NCI-H1436 treated with DMSO at 0.1 percent for 48 hours (cell line): ENCODE data around the gene SLC5A2.
"Not testable (repeated sequence)": the region's sequence is repeated elsewhere in the genome, so short reads cannot be mapped to it uniquely, and the experiment has no call there.

Experiments used
- DNase-seq: peaks from one replicate; lab custom pipeline; 2025; lab: John Stamatoyannopoulos, UW

SLC5A2 gene

DNA sequence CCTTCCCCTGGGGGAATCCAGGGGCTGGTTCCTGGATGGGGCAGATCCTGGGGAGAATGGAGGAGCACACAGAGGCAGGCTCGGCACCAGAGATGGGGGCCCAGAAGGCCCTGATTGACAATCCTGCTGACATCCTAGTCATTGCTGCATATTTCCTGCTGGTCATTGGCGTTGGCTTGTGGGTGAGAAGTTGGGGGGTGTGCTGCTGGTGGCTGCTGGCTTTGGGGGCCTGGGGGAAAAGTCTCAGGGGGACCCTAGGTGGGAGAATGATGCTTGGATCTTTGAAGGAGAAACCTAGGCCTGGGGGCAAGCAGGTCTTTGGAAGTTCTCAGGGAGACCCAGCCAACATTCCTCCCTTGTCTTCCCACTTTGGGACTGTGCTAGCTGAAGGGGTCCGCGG, at the start of gene SLC5A2:
SLC5A2 (plus strand) TSS at position 43 of the 400 bp plus-strand sequence; CDS start at position 57, 14 bp downstream.
- DNase-seq: no peak

DNA sequence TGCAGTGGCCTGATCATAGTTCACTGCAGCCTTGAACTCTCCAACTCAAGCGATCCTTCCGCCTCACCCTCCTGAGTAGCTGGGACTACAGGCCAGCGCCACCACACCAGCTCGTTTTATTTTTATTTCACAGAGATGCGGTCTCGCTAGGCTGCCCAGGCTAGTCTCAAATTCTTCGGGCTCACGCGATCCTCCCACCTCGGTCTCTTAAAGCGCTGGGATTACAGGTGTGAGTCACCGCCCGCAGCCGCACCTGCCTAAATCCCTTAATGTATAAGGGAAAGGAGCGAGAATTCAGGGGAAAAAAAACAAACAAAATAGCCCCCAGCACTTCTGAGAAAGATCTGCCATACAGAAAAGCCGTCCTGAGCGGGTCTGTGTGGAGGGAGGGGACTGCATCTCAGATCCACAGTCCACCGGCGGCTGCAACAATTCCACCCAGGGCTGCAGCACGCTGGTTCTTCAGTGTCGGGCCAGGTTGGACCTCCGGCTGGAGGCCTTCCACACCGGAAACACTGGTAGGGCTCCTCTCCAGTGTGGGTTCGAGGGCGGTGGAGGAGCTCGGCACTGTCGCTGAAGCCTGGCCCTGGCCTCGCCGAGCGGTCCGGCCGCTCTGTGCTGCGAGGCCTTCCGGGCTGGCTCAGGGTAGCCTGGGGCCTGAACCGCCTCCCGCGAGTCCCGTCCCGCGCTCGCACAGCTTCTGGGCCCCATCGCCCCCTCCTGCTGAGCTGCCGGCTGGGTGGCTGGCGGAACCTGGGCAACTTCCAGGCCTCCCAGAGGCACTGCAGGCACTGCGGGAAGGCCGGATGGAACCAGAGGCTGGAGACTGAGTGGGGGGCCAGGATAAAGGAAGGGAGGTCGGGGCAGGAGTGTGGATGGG, 47.3 kb upstream of the SLC5A2 start:
- no peak for DNase-seq

DNA sequence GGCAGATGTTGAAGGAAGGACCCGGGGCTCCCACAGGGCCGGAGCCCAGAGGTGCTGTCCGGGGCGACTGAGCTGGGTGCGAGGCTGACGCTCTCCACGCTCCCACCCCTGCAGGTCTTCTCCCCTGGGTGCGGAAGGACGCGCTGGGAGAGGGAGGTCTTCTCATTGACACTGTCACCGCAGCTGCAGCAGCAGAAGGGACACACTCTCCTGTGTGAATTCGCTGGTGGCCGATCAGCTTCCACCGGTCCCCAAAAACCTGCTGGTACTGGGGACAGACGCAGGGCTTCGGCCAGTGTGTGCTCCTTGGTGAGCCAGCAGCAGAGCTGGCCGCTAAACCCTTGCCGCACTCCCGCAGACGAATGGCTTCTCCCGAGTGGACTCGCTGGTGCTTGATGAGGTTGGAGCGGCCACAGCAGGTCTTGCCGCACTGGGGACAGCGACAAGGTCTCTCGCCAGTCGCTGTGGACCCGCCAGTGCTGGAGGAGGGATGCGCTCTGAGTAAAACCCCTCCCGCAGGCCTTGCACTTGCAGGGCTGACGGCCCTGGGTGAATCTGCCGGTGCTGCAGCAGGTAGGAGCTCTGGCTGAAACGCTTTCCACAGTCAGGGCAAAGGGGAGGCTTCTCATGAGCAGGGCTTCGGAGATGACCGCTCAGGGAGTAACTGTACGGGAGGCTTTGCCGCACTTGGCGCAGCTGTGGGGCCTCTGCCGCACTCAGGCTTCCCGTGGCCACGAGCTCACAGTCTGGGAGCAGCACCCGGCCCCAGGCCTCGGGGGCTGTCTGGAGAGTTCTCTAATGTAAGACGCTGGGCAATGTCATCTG, 46.5 kb upstream of the SLC5A2 start:
- DNase-seq: no peak

DNA sequence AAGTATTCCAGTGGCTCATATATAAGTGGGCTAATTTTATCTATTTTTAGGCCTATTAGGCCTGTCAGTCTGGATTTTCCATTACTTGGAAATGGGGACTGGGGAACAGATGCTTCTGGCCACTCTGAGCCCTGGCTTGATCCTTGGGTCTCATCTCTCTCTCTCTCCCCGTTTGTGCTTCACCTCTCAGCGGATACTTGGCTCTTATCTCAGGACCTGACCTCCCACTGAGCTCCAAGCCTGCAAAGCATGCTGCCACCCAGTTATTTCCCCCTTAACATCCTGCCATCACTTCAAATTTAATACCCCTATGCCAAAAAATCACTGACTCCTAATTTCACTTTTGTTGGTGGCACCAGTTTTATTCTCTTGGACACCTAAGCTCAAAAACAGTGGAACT, 44.5 kb upstream of the SLC5A2 start:
- no peak for DNase-seq

DNA sequence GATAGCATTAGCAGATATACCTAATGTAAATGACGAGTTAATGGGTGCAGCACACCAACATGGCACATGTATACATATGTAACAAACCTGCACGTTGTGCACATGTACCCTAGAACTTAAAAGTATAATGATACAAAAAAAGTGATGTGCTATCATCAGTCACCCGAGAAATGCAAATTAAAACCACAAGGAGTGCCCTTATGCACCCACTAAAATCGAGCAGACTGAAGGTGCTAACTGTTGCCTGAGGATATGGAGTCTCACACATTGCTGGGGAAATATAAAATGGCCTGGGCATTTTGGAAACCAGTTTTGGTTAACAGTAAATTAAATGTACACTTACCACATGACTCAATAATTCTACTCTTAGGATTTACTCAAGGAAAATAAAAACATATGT, 43.9 kb upstream of the SLC5A2 start:
- not testable (repeated sequence) for DNase-seq

DNA sequence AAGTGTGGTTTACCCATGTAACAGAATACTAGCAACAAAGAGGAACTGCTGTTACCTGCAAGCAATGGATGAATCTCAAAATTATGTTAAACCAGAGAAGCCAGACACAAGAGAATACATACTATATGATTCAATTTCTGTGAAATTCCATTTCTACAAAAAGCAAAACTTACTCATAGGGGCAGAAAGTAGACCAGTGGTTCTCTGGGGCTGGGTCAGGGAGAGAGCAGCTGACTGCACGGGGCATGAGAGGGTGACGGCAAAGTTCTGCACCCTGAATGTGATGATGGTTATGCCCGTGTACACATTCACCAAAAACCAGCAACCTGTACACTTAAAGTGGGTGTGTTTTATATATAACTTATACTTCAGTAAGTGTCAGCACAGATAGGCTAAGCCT, 43.4 kb upstream of the SLC5A2 start:
- no peak for DNase-seq

DNA sequence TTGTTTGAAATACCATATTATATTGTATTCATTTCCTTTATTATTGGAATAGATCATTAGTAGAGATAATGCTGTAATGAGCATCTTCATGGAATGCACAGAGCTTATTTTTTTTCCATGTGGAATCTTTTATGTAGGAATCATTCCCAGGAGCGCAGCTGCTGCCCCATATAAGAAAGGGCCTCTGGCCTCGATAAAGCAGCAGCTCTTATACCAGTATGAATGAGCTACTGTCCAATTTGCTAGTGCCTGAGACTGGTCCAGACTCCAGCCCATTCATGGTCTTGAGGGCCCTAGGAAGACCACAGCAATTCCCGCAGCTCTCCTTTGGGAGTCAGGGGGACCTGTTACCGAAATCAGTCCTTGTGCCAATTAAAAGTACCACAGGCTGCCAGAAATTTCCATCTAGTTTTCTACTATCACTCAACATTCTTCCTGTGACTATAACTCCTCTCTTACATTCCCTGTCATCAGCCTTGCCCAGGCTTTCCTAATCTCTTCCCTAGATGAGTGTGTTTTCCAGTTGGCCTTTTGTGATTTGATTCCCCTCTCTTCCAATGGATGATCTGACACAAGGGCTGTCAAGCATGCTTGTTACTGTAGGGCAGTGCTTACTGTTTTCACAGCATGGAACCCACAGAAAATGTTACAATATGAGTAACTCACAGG, 42.3 kb upstream of the SLC5A2 start:
- DNase-seq: no peak

DNA sequence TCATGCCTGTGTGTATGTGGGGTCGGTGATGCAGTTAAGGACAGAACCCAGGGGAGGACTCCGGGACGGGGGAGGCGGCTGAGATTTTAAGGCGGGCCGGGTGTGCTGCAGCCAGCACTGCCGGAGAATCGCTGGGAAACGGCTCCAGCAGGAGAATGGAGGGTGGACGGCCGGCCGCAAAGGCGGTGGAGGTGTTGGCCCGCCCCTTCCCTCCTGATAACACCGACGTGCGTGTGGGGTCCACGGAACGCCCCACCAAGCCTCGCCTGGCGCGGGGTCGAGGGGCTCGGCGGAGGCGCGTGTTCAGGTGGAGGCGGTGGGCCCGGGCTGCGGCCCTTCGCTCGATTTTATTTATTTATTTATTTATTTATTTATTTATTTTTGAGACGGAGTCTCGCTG, 41.0 kb upstream of the SLC5A2 start:
- DNase-seq: no peak

DNA sequence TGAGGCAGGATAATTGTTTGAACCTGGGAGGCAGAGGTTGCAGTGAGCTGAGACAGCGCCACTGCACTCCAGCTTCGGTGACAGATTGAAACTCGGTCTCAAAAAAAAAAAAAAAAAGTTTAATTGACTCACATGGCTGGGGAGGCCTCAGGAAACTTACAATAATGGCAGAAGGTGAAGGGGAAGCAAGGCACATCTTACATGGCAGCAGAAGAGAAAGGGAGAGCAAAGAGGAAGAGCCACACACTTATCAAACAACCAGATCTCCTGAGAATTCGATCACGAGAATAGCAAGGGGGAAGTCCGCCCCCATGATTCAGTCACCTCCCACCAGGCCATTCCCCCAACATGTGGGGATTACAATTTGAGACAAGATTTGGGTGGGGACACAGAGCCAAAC, 37.0 kb upstream of the SLC5A2 start:
- DNase-seq: not testable (repeated sequence)

DNA sequence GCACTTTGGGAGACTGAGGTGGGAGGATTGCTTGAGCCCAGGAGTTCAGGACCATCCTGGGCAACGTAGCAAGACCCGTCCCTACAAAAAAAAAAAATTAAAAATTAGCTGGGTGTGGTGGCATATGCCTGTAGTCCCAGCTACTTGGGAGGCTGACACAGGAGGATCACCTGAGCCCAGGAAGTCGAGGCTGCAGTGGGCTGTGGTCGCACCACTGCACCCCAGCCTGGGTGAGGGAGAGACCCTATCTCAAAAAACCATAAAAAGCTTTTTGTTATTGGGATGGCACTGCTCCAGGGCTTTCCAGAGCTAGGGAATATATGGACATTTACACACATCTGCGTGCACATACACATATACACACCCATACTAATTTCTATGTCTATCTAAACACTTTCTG, 31.7 kb upstream of the SLC5A2 start:
- no peak for DNase-seq

DNA sequence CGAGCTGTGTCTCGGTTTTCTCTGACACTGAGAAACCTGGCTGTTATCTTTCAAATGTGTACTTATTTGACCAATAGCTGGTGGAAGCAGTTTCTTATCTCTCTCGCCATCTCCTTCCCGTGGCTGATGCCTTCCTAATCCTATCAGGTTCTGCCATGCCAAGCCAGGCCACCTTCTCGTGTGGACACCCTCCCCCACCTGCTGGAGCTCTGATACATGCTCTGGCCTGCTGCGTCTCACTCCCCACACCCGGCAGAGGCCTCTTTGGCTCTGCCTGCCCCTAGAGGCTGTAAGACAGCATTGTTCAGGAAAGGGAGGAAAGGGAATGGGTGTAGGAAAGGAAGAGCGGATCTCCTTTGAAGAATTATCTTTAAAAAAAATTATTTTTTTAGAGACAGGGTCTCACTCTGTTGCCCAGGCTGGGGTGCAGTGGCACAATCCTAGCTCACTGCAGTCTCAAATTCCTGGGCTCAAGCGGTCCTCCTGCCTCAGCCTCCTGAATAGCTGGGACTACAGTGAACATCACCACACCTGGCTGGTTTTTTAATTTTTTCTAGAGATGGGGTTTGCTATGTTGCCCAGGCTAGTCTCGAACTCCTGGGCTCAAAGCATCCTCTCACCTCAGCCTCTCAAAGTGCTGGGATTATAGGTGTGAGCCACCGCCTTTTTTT, 31.1 kb upstream of the SLC5A2 start:
- no peak for DNase-seq

DNA sequence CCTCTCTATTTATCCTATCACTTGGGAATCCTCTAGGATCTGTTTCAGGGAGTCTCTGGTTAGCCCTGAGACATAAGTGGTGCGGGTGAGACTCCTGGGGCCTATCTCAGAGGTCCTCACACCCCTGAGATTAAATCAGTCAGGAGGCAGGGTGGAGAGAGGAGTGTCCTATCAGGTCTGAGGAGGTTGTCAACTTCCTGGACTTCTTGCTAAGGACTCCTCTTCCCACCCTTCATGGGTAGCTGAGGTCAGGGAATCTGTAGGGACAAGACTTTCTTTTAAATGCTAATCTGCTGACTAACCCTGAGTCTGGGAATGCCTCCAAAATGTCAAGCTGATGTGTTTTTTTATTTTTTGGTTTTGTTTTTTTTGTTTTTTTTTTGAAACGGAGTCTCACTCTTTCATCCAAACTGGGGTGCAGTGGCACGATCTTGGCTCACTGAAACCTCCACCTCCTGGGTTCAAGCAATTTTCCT, 30.3 kb upstream of the SLC5A2 start:
- DNase-seq: no peak

DNA sequence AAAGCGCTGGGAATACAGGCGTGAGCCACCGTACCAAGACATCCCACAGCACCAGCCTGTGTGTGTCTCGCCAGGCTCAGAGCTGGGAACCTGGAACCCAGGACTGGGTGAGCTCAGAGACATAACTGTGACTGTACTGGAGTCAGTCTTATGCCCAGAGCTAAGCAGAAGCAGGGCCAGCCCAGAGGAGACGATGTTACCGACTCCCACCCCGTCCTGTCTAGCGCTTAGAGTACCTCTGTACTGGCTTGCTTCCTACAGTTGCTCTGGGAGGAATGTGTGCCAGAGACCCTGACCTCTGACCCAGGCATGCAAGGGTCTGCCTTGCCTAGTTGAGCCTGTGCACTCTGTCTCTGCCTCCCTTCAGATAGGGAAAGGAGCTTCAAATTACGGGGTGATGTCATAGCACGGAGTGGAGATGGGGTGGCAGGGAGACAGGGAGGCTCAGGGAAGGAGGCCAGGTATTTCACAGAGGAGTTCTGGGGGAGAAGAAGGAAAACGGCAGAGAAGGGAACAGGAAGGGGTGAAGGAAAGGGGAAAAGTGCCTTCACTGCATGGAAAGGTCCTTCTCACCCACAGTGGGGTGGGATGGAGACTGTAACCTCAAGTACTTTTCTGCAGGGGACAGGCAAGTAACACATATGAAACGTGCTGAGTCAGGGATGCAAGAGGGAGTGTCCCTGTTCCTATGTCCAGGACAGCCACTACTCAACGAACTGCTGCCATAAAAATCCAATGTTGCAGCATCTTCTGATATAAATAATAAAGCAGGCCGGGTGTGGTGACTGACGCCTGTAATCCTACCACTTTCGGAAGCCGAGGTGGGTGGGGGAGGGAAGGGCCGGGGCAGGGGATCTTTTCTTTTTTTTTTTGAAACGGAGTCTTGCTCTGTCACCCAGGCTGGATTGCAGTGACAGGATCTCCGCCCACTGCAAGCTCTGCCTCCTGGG, 29.4 kb upstream of the SLC5A2 start:
- no peak for DNase-seq

DNA sequence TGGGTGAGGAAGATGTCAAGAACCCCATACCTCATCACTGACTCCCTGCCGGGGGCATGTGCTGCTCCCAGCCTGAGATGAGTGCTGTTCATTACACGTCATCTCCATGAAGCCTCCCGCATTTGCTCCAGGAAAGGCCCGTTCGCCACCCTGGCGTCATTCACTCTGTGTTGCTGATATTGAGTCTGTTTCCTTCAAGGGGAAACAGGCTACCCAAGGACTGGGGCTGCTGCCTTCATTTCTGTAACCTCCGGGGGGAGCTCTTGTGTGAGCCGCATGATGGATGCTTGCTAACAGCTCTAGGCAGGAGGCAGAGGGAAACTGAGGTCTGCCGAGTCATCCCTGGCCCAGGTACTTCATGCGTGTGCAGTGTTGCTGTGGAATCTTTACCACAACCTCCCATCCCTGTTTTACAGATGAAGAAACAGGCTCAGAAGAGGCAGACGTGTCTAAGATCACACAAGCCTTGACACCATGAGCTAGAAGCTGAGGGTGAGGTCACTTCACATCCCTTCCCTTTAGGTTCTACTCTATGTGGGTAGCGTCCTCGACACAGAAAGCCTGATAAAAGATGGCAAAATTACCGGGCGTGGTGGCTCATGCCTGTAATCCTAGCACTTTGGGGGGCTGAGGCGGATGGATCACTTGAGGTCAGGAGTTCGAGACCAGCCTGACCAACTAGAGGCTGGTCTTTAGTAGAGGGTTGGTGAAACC, 27.2 kb upstream of the SLC5A2 start:
- no peak for DNase-seq

DNA sequence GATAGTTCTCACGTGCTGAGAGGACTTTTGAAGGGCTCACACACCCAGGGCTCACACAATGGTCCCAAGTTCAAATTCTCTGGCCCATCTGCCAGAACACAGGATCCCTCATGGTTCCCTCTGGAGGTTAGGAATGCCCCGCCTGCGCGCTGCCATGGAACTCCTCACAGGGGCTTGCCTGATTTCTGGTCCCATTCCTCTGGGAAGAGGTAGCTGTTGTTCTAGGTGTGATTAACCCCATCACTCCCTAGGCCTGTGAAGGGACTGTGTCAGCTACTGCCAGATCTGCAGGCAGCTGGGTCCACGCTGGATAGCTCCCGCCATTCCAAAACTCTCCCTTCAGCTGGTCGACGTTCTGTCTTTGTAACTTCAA, 25.9 kb upstream of the SLC5A2 start:
- no peak for DNase-seq

DNA sequence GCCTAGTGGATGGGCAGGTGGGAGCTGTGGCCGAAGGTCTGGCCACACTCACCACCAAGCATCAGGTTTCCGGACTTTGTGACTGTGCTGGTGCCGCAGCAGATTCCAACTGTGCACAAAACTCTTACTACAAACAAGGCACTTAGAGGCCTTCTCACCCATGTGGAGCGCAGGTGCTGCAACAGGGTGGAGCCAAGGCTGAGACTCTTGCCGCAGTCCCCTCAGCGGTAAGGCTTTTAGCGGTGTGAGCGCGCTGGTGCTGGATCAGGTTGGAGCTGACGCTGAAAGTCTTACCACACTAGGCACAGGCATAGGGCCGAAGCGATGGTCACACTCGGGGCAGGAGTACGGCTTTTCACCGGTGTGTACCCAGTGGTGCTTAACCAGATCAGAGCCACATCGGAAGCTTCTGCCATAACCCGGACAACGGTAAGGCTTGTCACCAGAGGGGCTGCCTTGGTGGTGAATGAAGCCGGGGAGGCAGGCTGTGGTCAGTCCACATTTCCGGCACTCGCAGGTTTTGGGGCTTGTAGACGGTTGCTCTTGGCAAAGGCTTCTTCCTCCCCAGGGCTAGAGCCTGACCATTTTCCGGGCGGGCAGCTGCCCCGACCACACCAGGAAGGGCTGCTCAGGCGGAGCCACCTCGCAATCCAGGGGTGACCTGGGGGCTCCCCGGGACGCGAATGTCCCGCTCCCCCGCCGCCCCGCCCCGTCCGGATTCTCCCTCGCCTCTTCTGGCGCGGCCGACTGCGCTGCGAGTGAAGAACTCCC, 24.7 kb upstream of the SLC5A2 start:
- DNase-seq: no peak

DNA sequence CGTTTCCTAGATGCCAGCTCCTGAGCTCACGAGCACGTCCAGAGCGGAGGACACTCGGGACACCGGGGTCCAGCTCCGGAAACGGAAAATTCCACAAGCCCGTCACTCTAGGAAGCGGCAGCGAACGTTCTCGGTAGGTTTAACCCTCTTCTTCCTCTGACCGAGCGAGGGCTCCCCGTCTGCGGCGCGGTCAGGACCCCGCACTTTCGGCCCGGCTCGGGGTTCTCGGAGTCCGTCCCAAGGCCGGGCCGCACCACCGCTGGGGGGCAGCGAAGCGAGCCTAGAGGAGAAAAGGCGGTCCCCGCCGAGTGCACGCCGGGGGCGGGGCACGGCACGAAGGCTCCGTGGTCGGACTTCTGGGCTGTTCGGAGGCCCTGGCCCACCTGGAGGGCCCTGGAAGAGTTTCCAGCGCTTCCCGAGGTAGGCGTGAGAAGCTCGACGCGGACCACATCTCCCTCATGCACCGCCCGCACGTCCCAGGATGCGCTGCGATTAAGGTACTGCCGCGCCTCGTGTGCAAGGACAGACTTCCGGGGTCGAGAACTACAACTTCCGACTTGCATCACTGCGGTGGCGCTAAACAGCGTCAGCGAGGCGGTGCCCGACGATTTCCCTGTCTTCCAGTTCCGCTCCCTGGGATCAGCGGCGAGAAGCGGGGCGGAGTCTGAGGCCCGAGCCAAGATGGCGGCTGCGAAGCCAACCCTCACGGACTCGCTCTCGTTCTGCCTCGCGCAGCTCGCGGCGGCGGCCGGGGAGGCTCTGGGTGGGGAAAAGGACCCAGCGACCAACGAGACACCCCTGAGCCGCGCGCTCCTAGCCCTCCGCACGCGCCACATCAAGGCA, 23.9 kb upstream of the SLC5A2 start, which contains the start of gene ARMC5:
ARMC5 (plus strand) TSS at position 658 of the 843 bp plus-strand sequence; CDS start at position 682, 24 bp downstream.
- DNase-seq: peak; percentile 81
